GM12801 (cell line): ENCODE measurements around the gene LHX4.

Source experiments
- CTCF ChIP-seq: IDR thresholded peaks from one replicate; pipeline ENCODE4 v1.5.1; 2011; ENCODE audit warnings: control low read depth; ENCODE audit not compliant: insufficient read length; ENCODE audit errors: extremely low read depth

Gene LHX4

GRCh38 chr1:180275726-180276125 lies 45.7 kb downstream of the LHX4 start:
- no peak for TF ChIP-seq CTCF

GRCh38 chr1:180277476-180278193 lies 47.6 kb downstream of the LHX4 start:
- no peak for TF ChIP-seq CTCF

- no peak for TF ChIP-seq CTCF
These were observed 48.1 kb downstream of the LHX4 start for GRCh38 chr1:180278194-180278515.

- no peak for TF ChIP-seq CTCF
These were observed 48.7 kb downstream of the LHX4 start for GRCh38 chr1:180278596-180279395.

GRCh38 chr1:180279651-180280050 lies 49.6 kb downstream of the LHX4 start:
- no peak for TF ChIP-seq CTCF

GRCh38 chr1:180280617-180281016 lies 50.6 kb downstream of the LHX4 start:
- TF ChIP-seq CTCF = no peak

- no peak for TF ChIP-seq CTCF
These were observed 51.4 kb downstream of the LHX4 start for GRCh38 chr1:180281490-180281889.
